ENCODE results near the gene PREX1.

PREX1 gene

GRCh38 chr20:48667889-48668413 is 159.8 kb downstream of the PREX1 start:
- no peak for DNase-seq (ENCODE audit: low read depth in 1 of 2, low spot score in 1 of 2)

DNA sequence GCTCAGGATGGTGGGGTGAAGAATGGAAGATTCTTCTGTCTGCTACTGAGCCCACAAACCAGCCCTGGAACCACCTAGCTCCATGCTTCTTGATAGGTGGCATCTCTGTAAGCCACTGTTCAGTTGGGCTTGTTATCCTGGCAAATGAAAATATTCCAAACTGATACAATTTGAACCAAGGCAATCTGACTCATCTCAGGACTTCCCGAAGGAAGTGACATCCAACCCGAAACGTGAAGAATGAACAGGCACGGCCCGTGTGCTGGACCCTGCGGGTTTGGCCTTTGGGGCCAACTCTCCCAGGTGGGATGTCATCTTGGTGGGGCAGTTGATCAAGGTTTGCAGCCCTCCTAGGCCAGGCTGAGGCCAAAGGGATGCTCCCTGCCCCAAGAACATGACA is 160.3 kb downstream of the PREX1 start:
- no peak for DNase-seq (ENCODE audit: low read depth in 1 of 2, low spot score in 1 of 2)

GRCh38 chr20:48665785-48666184 is 162.0 kb downstream of the PREX1 start:
- DNase-seq (ENCODE audit: low read depth in 1 of 2, low spot score in 1 of 2), result no peak

- DNase-seq (ENCODE audit: low read depth in 1 of 2, low spot score in 1 of 2), result no peak
Observed at GRCh38 chr20:48662711-48663110, 165.1 kb downstream of the PREX1 start.

DNA sequence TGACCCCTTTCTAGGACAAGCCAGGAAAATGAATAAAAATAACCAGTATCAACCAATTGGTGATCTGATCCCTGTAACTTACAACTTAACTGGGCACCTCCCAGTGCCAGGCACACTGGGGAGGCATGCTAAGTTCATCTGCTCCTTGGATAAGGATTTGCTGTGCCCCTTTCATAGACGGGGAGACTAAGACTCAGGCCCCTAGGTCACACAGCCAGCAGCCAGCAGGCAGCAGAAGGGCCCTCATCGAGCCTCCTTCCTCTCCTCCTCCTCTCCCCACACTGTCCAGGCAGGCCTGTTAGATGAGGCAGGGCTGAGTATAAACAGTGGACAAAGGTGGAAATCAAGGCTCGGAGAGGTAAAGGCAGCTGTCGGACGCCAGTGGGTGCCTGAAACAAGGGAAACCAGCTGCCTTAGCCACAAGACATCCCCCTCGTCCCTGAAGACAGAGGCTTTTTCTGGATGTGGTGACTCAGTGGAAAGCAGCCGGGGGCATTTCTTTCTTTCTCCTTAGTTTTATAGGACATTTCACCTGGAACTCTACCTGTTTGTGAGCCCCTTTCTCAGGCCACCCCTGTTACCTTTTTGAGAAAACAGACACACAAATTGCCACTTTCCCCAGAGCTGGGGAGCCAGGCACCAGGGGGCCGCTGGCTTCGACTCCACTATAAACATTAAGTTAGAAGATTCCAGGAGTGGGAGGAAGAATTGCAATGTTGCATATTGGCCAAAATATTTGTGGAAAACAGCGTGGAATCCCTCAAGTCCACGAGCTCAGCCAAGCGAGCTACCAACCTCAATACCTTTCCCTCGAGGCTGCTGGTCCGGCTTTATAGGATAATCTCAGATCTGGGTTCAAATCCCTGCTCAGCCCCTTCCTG is 166.0 kb downstream of the PREX1 start:
- no peak for DNase-seq (ENCODE audit: low read depth in 1 of 2, low spot score in 1 of 2)

DNA sequence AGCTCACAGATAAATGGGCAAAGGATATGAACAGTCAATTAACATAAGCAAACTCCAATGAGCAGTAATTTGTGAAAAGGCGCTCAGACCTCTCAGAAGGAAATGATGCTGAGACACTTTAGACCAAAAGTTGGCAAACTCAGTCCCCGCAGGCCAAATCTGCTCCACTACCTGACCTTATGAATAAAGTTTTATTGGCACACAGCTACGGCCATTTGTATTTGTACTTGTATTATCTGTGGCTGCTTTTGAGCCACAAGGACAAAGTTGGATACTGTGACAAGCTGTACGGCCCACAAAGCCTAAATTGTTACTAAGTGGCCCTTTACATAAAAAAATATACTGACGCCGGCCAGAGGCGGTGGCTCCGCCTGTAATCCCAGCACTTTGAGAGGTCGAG is 167.0 kb downstream of the PREX1 start:
- no peak for DNase-seq (ENCODE audit: low read depth in 1 of 2, low spot score in 1 of 2)

GRCh38 chr20:48659858-48660257 is 167.9 kb downstream of the PREX1 start:
- no peak for DNase-seq (ENCODE audit: low read depth in 1 of 2, low spot score in 1 of 2)

GRCh38 chr20:48658505-48658904 is 169.3 kb downstream of the PREX1 start:
- DNase-seq (ENCODE audit: low read depth in 1 of 2, low spot score in 1 of 2), result no peak

- no peak for DNase-seq (ENCODE audit: low read depth in 1 of 2, low spot score in 1 of 2)
Observed at GRCh38 chr20:48658198-48658476, 169.7 kb downstream of the PREX1 start.

DNA sequence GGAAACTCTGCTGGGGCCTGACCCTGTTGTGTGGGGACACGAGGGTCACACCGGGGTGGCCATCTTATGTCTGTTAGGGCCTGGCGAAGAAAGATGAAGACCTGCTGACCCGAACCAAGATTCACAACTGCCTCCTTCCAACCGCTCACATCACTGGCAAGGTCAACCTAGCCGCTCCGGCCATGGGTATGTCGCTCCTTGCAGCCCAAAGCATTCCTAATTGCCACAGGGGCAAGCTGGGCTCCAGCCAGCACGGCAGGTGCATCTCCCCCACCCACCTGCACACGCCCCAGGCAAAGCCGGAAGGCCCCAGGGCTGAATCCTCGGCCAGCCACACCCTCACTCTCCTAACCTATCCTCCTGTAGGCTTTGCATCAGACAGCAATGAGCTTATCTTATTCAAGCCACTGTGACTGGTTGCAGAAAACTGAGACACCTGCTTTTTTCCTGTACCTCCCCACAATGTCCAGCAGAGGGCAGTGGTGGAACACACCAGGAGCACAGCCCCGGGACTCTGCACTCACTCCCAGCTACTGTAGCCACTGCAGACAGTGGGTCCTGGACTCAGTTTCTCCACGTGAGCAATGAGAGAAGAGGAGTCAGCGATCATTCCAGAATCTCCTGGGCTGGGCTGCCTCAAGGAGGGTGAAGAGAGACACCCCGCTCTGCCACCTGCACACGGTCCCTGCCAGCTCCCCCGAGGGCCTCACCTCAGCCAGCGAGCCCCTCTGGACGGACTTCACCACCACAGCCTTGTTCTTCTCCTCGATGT is 170.2 kb downstream of the PREX1 start:
- DNase-seq (ENCODE audit: low read depth in 1 of 2, low spot score in 1 of 2), result peak; percentile 44 to 65

DNA sequence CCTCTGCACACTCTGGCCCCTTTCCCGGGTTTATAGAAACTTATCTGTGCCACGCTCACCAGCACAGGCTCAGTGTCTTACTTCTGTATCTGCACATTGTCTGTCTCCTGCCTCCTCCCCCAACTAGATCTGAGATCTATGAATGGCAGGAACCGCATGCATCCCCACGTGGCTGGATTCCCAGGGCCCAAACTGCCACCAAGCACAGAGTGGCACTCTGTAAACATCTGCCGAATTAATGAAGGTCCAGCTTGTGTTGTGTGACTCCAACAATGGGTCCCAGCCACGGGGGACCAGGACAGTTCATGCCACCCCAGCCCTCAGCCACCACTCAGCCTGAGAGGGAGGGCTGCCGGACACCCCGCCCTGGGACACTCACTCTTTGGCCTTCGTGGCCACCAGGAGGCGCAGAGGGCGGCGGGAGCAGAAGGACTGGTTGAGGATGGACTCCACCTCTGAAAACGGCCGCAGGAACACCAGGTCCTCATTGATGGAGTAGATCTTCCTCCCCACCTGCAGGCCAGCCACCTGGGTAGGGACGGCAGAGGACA is 171.1 kb downstream of the PREX1 start:
- no peak for DNase-seq (ENCODE audit: low read depth in 1 of 2, low spot score in 1 of 2)

GRCh38 chr20:48656137-48656536 is 171.7 kb downstream of the PREX1 start:
- no peak for DNase-seq (ENCODE audit: low read depth in 1 of 2, low spot score in 1 of 2)

GRCh38 chr20:48653706-48654051 is 174.1 kb downstream of the PREX1 start:
- no peak for DNase-seq (ENCODE audit: low read depth in 1 of 2, low spot score in 1 of 2)

- DNase-seq (ENCODE audit: low read depth in 1 of 2, low spot score in 1 of 2), result no peak
Observed at GRCh38 chr20:48652961-48653705, 174.7 kb downstream of the PREX1 start.

DNA sequence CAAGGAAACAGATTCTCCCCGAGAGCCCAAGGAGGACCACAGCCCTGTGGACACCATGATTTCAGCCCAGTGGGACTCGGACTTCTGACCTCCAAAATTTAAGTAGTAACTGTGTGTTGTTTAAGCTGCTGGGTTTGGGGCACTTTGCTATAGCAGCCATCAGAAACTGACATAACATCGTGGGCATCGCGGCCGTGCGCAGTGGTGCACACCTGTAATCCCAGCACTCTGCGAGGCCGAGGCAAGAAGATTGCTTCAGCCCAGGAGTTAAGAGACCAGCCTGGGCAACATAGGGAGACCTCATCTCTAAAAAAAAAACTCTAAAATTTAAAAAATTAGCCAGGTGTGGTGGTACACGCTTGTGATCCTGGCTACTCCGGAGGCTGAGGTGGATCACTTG is 175.8 kb downstream of the PREX1 start:
- DNase-seq (ENCODE audit: low read depth in 1 of 2, low spot score in 1 of 2), result no peak

DNA sequence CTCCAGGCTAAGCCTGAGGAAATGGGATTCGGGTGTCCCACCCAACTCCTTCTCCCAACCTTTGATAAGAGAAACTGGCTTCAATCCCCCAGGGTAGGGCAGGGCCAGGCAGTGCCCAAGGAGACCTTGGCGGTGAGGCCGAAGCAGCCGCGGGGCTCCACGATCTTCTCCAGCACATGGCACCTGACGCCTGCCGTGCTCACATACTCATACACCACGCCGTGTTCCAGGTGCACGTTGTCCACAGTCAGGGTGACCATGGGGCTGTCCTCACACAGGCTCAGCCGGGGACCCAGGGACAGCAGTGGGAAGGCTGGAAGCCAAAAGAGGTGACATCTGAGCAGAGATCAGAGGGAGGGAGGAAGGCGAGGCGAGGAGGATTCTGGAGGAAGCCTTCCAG is 176.5 kb downstream of the PREX1 start:
- no peak for DNase-seq (ENCODE audit: low read depth in 1 of 2, low spot score in 1 of 2)

- no peak for DNase-seq (ENCODE audit: low read depth in 1 of 2, low spot score in 1 of 2)
Observed at GRCh38 chr20:48649868-48650267, 177.9 kb downstream of the PREX1 start.

- no peak for DNase-seq (ENCODE audit: low read depth in 1 of 2, low spot score in 1 of 2)
Observed at GRCh38 chr20:48649104-48649626, 178.6 kb downstream of the PREX1 start.

- DNase-seq (ENCODE audit: low read depth in 1 of 2, low spot score in 1 of 2), result no peak
Observed at GRCh38 chr20:48648482-48649051, 179.2 kb downstream of the PREX1 start.

DNA sequence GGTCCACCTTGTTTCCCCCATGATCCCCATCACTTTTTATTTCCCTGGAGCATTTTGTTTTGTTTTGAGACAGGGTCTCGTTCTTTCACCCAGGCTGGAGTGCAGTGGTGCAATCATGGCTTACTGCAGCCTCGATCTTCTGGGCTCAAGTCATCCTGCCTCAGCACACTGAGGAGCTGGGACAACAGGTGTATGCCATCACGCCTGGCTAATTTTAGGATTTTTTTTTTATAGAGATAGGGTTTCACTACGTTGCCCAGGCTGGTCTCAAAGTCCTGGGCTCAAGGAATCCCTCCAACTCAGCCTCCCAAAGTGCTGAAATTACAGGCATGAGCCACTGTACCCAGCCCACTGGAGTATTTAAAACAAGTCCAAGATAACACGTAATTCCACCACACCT is 179.9 kb downstream of the PREX1 start:
- no peak for DNase-seq (ENCODE audit: low read depth in 1 of 2, low spot score in 1 of 2)

GRCh38 chr20:48645666-48646065 is 182.1 kb downstream of the PREX1 start:
- DNase-seq (ENCODE audit: low read depth in 1 of 2, low spot score in 1 of 2), result no peak
